ENCODE measurements around the gene TMEM50A. TPM values are rescaled to one million over a fixed set of nuclear protein-coding genes. Genes with fewer than 3 reads are reported as not detected.

The TMEM50A gene
- total RNA-seq, 2 experiments from 2014 or later: 140 to 176 TPM

Other genes with a start within 250 kb of the TMEM50A start
- 10 to 100 TPM; 46.5 to 53.0 TPM for gene SYF2, start 105.8 kb upstream of the TMEM50A start, total RNA-seq
- 100 to 1,000 TPM; 213 to 271 TPM for gene RSRP1, start 90.9 kb upstream of the TMEM50A start, total RNA-seq
- gene RHD, start 65.8 kb upstream of the TMEM50A start, total RNA-seq: not detected
- gene RHCE, start 82.5 kb downstream of the TMEM50A start, total RNA-seq: under 1 TPM in 1 of 2 experiments, not detected in 1; 0.17 TPM
- gene MACO1, start 92.6 kb downstream of the TMEM50A start, total RNA-seq: 10 to 100 TPM; 18.8 to 24.9 TPM
- 10 to 100 TPM; 64.4 to 65.3 TPM for gene LDLRAP1, start 205.3 kb downstream of the TMEM50A start, total RNA-seq